HepG2 (cell line): Measurements from ENCODE around the gene GALNT8. TPM values are rescaled to one million over a fixed set of nuclear protein-coding genes. Genes with fewer than 3 reads are reported as not detected.

ENCODE experiments used
- ATAC-seq: fragments of 200-7000 bp; cut with Tn5 transposase; 3 replicates; pipeline ENCODE4 v1.9.1; 2020; ENCODE audit warnings: mild to moderate bottlenecking, moderate library complexity
- BruUV-seq: library from RNA; stranded (reverse); fragments of 400-500 nt; replicated peaks from 2 replicates; lab custom pipeline; 2021; lab: Mats Ljungman, UMichigan
- CTCF ChIA-PET: fragments of 300-600 bp; formaldehyde crosslinking; extraction: SDS; loops from one replicate; lab custom pipeline; 2021; ENCODE audit warnings: low total read pairs, inconsistent platforms, low intra/inter-chr PET ratio; lab: Yijun Ruan, JAX
- POLR2A ChIA-PET: fragments of 350-600 bp; sonication (Branson Sonifier 250); formaldehyde crosslinking; loops from one replicate; lab custom pipeline; 2020; ENCODE audit warnings: antibody characterized with exemption, inconsistent platforms; lab: Yijun Ruan, JAX
- DNase-seq: peaks from one replicate; pipeline ENCODE4 v3.0.0-alpha.2; 2015; ENCODE audit warnings: low spot score
- FAIRE-seq: peaks from 3 replicates; lab custom pipeline; 2011; peaks lifted over from hg19 to GRCh38; lab: Jason Lieb, UNC
- H2AFZ ChIP-seq: one replicate; pipeline ENCODE4 v1.6.1; 2011; ENCODE audit warnings: low read length, inconsistent platforms
- H3K27ac ChIP-seq: fragments of 300-600 bp; 3 replicates; pipeline ENCODE4 v1.8.0; 2011; ENCODE audit warnings: mixed run types, mild to moderate bottlenecking, mixed read lengths, low read length, inconsistent platforms; ENCODE audit not compliant: insufficient read depth; ENCODE audit errors: extremely low read length
- H3K27me3 ChIP-seq, 2 experiments: fragments of 200-600 bp in 1 of 2; 2 replicates in 1 of 2; 3 replicates in 1 of 2; pipeline versions ENCODE4 v1.6.0 to v1.8.0; 2011; ENCODE audit warnings: low read length in 2 of 2, mild to moderate bottlenecking in 2 of 2, moderate library complexity in 2 of 2, inconsistent platforms in 1 of 2; ENCODE audit not compliant: insufficient read depth in 2 of 2, control insufficient read depth in 1 of 2
- H3K36me3 ChIP-seq, 2 experiments: fragments of 200-600 bp in 1 of 2; replicated peaks in 1 of 2; 2 replicates in 1 of 2; 3 replicates in 1 of 2; pipeline versions ENCODE4 v1.5.1 to v1.8.0; 2011; ENCODE audit warnings: low read length in 2 of 2, inconsistent platforms in 1 of 2; ENCODE audit not compliant: insufficient read depth in 2 of 2, control insufficient read depth in 1 of 2
- H3K4me1 ChIP-seq: 2 replicates; pipeline ENCODE4 v1.5.1; 2012; ENCODE audit warnings: low read length, inconsistent platforms; ENCODE audit not compliant: insufficient read depth
- H3K4me2 ChIP-seq: 2 replicates; pipeline ENCODE4 v1.6.0; 2011; ENCODE audit warnings: low read depth, low read length, inconsistent platforms
- H3K4me3 ChIP-seq, 3 experiments: fragments of 200-600 bp in 1 of 3; sonication (generic), shearing (Covaris generic) in 1 of 3; replicated peaks in 1 of 3; 2 replicates each; pipeline ENCODE4 v1.5.1; 2011 to 2016; ENCODE audit warnings: low read length in 3 of 3, inconsistent platforms in 2 of 3, low read depth in 2 of 3, mild to moderate bottlenecking in 2 of 3, control low read depth in 1 of 3, mixed read lengths in 1 of 3; ENCODE audit not compliant: insufficient read depth in 1 of 3
- H3K79me2 ChIP-seq: one replicate; pipeline ENCODE4 v1.6.1; 2011; ENCODE audit warnings: low read length, inconsistent platforms; ENCODE audit not compliant: insufficient read depth
- H3K9ac ChIP-seq: 2 replicates; pipeline ENCODE4 v1.6.0; 2011; ENCODE audit warnings: mild to moderate bottlenecking, low read depth, low read length, inconsistent platforms; ENCODE audit not compliant: insufficient read depth
- H3K9me3 ChIP-seq: 2 replicates; pipeline ENCODE4 v1.5.1; 2012; ENCODE audit warnings: mild to moderate bottlenecking, low read length
- H4K20me1 ChIP-seq: 2 replicates; pipeline ENCODE4 v1.6.0; 2011; ENCODE audit warnings: inconsistent platforms, mild to moderate bottlenecking, low read length, moderate library complexity; ENCODE audit not compliant: insufficient read depth
- GMEB1 ChIP-seq: sonication (generic); formaldehyde crosslinking; IDR thresholded peaks from 2 replicates; pipeline ENCODE4 v1.5.1; 2020; ENCODE audit warnings: missing genetic modification reagents, mild to moderate bottlenecking, borderline replicate concordance
- HBP1 ChIP-seq: IDR thresholded peaks from 2 replicates; pipeline ENCODE4 v1.6.1; 2016; ENCODE audit warnings: low read depth, control low read depth
- MNT ChIP-seq: fragments of 450-650 bp; IDR thresholded peaks from 2 replicates; pipeline ENCODE4 v1.6.1; 2016
- TBP ChIP-seq: sonication (generic); formaldehyde crosslinking; IDR thresholded peaks from 2 replicates; pipeline ENCODE4 v1.5.0; 2020; ENCODE audit warnings: missing genetic modification reagents
- ZNF572 ChIP-seq: sonication (generic); formaldehyde crosslinking; IDR thresholded peaks from 2 replicates; pipeline ENCODE4 v1.5.1; 2020; ENCODE audit warnings: mild to moderate bottlenecking, missing genetic modification reagents
- ZNF691 ChIP-seq: sonication (generic); formaldehyde crosslinking; IDR thresholded peaks from 2 replicates; pipeline ENCODE4 v1.4.0; 2020; ENCODE audit warnings: missing genetic modification reagents, low read depth, mild to moderate bottlenecking, borderline replicate concordance
- WGBS: methylation state at CpG from one replicate; pipeline ENCODE4 v1.1.6; 2017; ENCODE audit warnings: low lambda C conversion rate; 5-methylcytosine and 5-hydroxymethylcytosine counted together
- in situ Hi-C: cut with HindIII; loops from 2 replicates; pipeline ENCODE4 v1.10.0; 2017; ENCODE audit warnings: low pct_unique_long_range_greater_than_20kb; ENCODE audit not compliant: extremely low pct_ligation_motif_present
- intact Hi-C: fragments of 100-400 bp; cut with micrococcal nuclease; formaldehyde crosslinking; loops from one replicate; pipeline ENCODE4 v1.10.0; 2022; ENCODE audit not compliant: unreplicated experiment
- polyA plus RNA-seq, 8 experiments: library from polyadenylated mRNA; depleted of rRNA in 3 of 8; stranded (reverse) in 7 of 8; unstranded in 1 of 8; fragments of >200 nt; fragmentation: Illumina TruSeq in 4 of 8; extraction: Trizol in 4 of 8; gene quantifications; 2 replicates each; pipeline versions ENCODE4 v1.2.1 to v1.2.3, GENCODE V29; 2011 to 2016; ENCODE audit warnings: low read depth in 4 of 8, missing spikeins in 1 of 8, mixed read lengths in 1 of 8; ENCODE audit not compliant: insufficient read depth in 1 of 8
- total RNA-seq, 5 experiments: library from RNA; depleted of rRNA; stranded (reverse); fragments of >200 nt; fragmentation: Illumina TruSeq; extraction: Trizol; gene quantifications; 2 replicates each; pipeline ENCODE4 v1.2.3, GENCODE V29; 2016; ENCODE audit warnings: low read depth in 1 of 5

GALNT8 gene
- total and polyA plus RNA-seq, 2 of the 13 experiments (the other 11 are each of a cell fraction or from before 2014, with no cell fraction given): 0.45 TPM; not detected in 1

GRCh38 chr12:4784404-4785054 lies 64.3 kb downstream of the GALNT8 start:
- peaks cover 0 to 17% of the 10 kb centered on the region in 2 experiments; a peak in 4 of 5 replicates for H3K27me3 ChIP-seq
- no peaks in the 10 kb centered on the region for H3K36me3 ChIP-seq
- no peak overlapping the region for H3K4me3 ChIP-seq
- no TSS peak for BruUV-seq
- H3K4me1 ChIP-seq: no peaks in the 10 kb centered on the region
- no peak for ATAC-seq
- H4K20me1 ChIP-seq: no peaks in the 10 kb centered on the region
- POLR2A ChIA-PET: no interaction called here
- H3K79me2 ChIP-seq: no peaks in the 10 kb centered on the region
- H2AFZ ChIP-seq: no peak overlapping the region
- in situ Hi-C loops: no loop called here
- H3K9me3 ChIP-seq: no peaks in the 10 kb centered on the region
- no peak overlapping the region for H3K27ac ChIP-seq
- H3K4me2 ChIP-seq: no peak overlapping the region
- no peak for FAIRE-seq
- no peak for DNase-seq
- 20% methylated on average over 6 of the region's 7 CpGs for WGBS
- H3K9ac ChIP-seq: no peak overlapping the region
- peak; percentile 79 for TF ChIP-seq MNT
- no peak for TF ChIP-seq ZNF691 (CRISPR knock-in tag)
- no peak for TF ChIP-seq HBP1 (CRISPR knock-in tag)
- no peak for TF ChIP-seq ZNF572 (CRISPR knock-in tag)
- TF ChIP-seq GMEB1 (CRISPR knock-in tag): no peak
- no peak for TF ChIP-seq TBP (CRISPR knock-in tag)
- CTCF ChIA-PET: no interaction called here
- intact Hi-C loops: no loop called here
